Ascending aorta (tissue), 2 donors: Measurements from ENCODE around the gene TUBB8. TPM values are rescaled to one million over a fixed set of nuclear protein-coding genes. Genes with fewer than 3 reads are reported as not detected.

Experiments
- DNase-seq, 2 donors: peaks; one replicate each; pipeline ENCODE4 v3.0.0-alpha.2; 2019; ENCODE audit warnings: low spot score in 2 of 2
- H3K27ac ChIP-seq, 2 donors: fragments of 200-600 bp; sonication (generic); one replicate each; pipeline ENCODE4 v1.5.1; 2016 to 2017; ENCODE audit warnings: mild to moderate bottlenecking in 1 of 2
- H3K27me3 ChIP-seq: fragments of 200-600 bp; sonication (generic); one replicate; pipeline ENCODE4 v1.5.1; 2017
- H3K36me3 ChIP-seq, 2 donors: fragments of 200-600 bp; sonication (generic); one replicate each; pipeline ENCODE4 v1.5.1; 2016
- H3K4me1 ChIP-seq, 2 donors: fragments of 200-600 bp; sonication (generic); one replicate each; pipeline ENCODE4 v1.5.1; 2016 to 2017; ENCODE audit warnings: mild to moderate bottlenecking in 1 of 2
- H3K4me3 ChIP-seq, 2 donors: fragments of 200-600 bp; sonication (generic); one replicate each; pipeline ENCODE4 v1.5.1; 2016 to 2017; ENCODE audit warnings: mild to moderate bottlenecking in 1 of 2
- H3K9me3 ChIP-seq, 2 donors: fragments of 200-600 bp; sonication (generic); one replicate each; pipeline ENCODE4 v1.5.1; 2016
- CTCF ChIP-seq, 3 experiments: fragments of 200-600 bp in 2 of 3; fragments of 450-650 bp in 1 of 3; sonication (generic) in 2 of 3; IDR thresholded peaks; one replicate each; pipeline ENCODE4 v1.5.1; 2016 to 2019; ENCODE audit warnings: antibody characterized with exemption in 3 of 3, mild to moderate bottlenecking in 1 of 3, moderate library complexity in 1 of 3
- intact Hi-C: fragments of 100-400 bp; cut with DNase I; formaldehyde crosslinking; loops from one replicate; pipeline ENCODE4 v1.15.1; 2023
- total RNA-seq: library from RNA; depleted of rRNA; stranded (reverse); fragments of >200 nt; gene quantifications from one replicate; pipeline ENCODE4 v1.1.0, GENCODE V29; 2016

The TUBB8 gene
- total RNA-seq, 1 donor from 2014 or later: not detected

- no peak for TF ChIP-seq CTCF (IDR thresholded peaks at IDR 0.05)
These were observed 43.1 kb upstream of the TUBB8 start for GRCh38 chr10:92153-92552.

DNA sequence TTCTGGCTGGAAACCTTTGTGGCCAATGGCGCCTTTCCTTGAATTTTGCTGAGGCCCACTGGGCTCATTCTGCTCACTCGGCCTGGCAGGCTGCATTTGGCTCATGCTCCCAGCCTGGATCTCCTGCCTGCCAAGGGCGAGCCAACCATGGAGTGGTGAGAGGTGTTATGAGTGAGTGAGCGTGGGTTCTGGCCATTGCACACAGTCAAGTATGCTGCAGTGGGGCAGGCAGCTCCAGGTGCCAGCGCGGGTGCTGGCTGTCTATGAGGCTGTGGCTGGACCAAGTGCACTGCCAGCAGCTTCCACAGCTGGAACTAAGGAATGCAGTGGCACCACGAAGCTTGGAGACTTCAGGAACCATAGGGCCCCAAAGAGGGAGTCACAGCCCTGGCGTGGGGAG lies 42.2 kb upstream of the TUBB8 start:
- DNase-seq: no peak
- no peaks in the 10 kb centered on the region for H3K36me3 ChIP-seq
- TF ChIP-seq CTCF (IDR thresholded peaks at IDR 0.05): no peak
- no peak overlapping the region for H3K4me3 ChIP-seq
- intact Hi-C loops: no loop called here
- no peaks in the 10 kb centered on the region for H3K27me3 ChIP-seq
- peaks cover 0 to 4% of the 10 kb centered on the region in 2 donors for H3K9me3 ChIP-seq
- H3K27ac ChIP-seq: no peak overlapping the region
- H3K4me1 ChIP-seq: no peaks in the 10 kb centered on the region

More at GRCh38 chr10:92153-92552, 43.1 kb upstream of the TUBB8 start:
- intact Hi-C loops: no loop called here
- Histone ChIP-seq H3K27me3 (no peaks in the 10 kb centered on the region), H3K36me3 (no peaks in the 10 kb centered on the region), H3K27ac (no peak overlapping the region), H3K9me3 (peaks cover 0 to 8% of the 10 kb centered on the region in 2 donors), H3K4me3 (no peak overlapping the region), H3K4me1 (no peaks in the 10 kb centered on the region)
- DNase-seq: no peak

DNA sequence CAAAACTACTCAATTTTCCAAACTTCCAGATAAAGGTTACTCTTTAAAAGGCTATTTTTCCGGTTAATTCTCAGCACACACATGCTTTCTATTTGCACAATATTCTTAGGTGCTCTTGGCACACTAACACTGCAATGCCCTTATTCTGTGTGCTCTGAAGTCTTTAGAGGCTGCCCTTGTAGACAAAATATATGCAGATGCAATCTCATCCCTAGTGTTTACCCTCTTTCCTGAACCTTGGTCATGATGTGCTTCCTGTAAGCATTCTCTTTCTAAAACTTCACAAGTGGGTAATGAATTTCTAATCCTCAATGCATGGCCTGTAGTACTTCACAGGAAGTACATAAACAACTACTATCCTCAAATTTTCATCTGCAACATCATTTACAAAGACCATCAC lies 41.1 kb upstream of the TUBB8 start:
- intact Hi-C loops: no loop called here
- H3K4me1 ChIP-seq: no peaks in the 10 kb centered on the region
- no peak overlapping the region for H3K4me3 ChIP-seq
- TF ChIP-seq CTCF (IDR thresholded peaks at IDR 0.05): no peak
- H3K9me3 ChIP-seq: peaks cover 0 to 4% of the 10 kb centered on the region in 2 donors
- H3K27ac ChIP-seq: no peak overlapping the region
- H3K36me3 ChIP-seq: no peaks in the 10 kb centered on the region
- no peak for DNase-seq
- no peaks in the 10 kb centered on the region for H3K27me3 ChIP-seq

DNA sequence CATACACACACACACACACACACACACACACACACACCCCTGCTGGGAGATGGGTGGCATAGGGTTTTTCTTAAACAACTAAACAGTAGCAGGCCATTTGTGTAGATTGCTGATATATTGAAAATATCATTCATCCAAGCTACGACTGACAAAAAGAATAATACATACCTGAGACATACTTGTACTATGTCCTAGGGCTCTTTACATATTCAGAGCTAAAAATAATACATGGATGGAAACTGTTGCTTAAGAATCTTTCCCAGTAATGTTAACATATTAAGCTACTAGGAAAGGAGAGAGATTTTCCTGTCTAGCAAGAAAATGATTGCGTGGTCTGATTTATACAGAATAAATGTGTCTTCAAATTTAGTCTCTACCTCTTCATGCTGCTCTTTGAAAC lies 40.2 kb upstream of the TUBB8 start:
- Histone ChIP-seq H3K36me3 (no peaks in the 10 kb centered on the region), H3K27ac (no peak overlapping the region), H3K9me3 (no peaks in the 10 kb centered on the region), H3K27me3 (no peaks in the 10 kb centered on the region), H3K4me1 (no peaks in the 10 kb centered on the region), H3K4me3 (no peak overlapping the region)
- DNase-seq: no peak
- intact Hi-C loops: no loop called here
- TF ChIP-seq CTCF (IDR thresholded peaks at IDR 0.05): no peak

GRCh38 chr10:88253-88652 lies 39.2 kb upstream of the TUBB8 start:
- Histone ChIP-seq H3K4me1 (no peaks in the 10 kb centered on the region), H3K9me3 (no peaks in the 10 kb centered on the region), H3K27me3 (no peaks in the 10 kb centered on the region), H3K4me3 (no peak overlapping the region), H3K27ac (no peak overlapping the region), H3K36me3 (no peaks in the 10 kb centered on the region)
- TF ChIP-seq CTCF (IDR thresholded peaks at IDR 0.05): no peak
- intact Hi-C loops: no loop called here
- DNase-seq: no peak
